SIG-M5 treated with dmso at 0.1 percent for 504 hours (cell line): ENCODE results near the gene FAM228B.

Source experiments
- DNase-seq: peaks from one replicate; lab custom pipeline; 2025; ENCODE audit not compliant: unreplicated experiment; lab: John Stamatoyannopoulos, UW

The FAM228B gene

DNA sequence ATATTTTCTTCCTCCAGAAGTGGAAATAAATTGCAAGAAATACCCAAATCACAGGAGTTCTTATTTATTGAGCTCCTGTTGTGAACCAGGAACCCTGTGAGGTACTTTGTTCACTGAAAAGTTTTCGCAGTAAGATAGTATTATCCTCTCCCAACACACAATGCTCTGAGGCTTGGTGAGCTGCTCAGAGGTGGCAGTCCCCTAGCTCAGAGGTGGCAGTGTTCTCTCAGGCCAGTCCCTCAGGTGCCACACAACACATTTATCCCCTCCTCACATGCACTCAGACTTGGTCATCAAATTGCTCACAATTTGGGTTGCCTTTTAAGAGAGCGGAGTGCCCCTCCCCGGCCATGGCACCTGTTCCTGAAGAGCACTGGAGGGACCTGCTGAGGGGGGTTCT is 77.5 kb downstream of the FAM228B start:
- DNase-seq: no peak

DNA sequence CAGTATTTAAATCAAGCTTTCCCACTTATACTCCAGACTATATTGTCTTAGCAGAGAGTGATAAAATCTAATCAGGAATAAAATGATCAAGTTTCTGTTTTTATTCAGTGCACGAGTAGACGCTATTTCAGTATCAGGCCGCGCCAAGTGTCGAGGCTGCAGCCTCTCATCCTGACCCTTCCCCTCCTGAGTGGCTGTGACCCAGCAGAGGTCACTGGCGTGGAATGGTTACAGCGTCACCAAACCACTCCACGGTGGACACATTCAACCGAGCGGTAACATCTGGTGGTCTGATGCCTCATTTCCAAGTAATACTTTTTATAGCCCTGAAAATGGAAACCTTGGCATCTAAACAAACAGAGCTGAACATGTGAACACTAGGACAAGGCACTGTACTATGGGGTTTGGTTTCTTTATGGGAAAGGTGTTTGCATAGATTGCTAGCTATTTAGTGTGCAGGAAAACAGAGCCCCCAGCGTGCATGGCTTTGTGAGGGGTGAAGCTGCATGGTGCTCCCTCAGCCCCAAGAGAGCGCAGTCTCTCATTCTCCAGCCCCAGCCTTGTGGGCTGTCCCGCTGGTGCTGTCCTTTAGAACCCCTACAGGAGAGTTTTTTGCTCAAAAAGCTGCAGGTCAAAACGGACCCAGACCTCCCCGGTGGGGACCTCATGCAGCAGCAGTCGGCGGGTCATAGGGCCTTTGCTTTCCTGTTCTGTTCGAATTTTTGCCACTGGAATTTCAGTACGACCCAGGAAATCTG is 79.9 kb downstream of the FAM228B start:
- DNase-seq: no peak

DNA sequence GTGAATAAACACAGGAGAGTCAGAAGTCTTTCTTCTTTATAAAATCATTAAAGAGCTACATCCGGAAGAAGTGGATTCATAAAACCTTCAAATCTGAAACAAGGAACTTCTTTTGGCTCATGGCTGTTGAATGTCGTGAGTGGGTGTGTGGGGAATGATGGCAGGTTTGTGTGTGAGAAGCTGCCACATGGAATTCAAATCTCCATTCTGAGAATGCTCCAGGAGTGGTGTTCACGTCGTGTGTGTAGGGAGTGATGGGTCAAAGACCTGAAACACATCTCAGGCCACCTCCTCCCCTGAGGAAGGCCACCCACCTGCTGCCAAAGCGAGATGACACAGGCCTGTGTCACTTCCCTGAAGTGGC is 80.5 kb downstream of the FAM228B start:
- no peak for DNase-seq

DNA sequence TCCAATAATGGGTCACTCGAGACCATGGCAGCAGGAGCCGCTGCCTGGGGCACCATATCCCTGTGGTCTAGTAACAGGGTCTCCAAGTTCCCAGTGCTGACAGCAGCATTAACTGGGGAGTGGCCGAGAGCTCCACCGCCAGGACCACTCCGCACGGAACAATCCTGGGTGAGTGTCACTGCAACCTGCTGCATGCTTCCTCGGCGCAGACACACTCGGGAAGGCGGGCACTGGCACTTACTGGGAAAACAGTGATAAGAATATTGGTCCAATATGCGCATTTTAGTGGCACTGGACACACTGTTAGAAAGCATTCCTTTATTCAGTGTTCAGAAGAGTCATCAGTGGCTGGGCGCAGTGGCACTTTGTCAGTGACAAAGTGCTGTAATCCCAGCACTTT is 81.2 kb downstream of the FAM228B start:
- DNase-seq: no peak

DNA sequence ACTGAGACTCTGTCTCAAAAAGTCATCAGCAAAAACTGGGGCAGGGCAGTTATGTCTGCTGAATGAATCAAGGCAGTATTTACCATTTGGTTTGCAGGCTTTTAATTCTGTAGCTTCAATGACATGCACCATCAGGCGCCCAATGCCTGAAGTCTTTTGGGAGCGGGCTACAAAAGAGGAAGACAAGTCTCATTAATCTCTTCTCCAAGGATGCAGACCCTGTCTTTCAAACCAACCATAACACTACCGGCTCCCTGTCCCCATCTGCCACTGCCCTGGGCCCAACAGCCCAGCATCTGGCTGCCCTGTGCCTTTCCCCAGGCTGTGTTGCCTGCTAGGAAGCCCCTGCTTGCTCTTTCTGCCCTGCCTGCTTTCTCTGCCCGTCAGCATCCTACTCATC is 81.9 kb downstream of the FAM228B start:
- DNase-seq: no peak

DNA sequence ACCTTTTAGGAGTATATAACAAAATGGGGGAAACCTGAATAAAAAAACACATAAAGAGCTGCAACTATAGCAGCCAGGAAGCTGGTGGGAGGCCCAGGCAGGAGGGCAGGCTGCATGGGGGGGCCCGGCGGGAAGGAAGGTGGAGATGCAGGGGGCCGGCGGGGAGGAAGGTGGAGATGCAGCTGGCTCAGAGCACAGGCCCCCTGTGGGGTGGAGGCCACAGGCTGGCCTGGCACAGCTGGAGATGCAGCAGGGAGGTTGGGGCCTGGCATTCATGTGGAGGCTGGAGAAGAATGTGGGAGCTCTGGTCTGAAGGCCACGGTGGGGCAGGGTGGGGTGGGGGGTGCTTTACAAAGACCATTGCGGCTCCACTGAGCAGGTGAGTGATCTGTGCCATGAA is 83.0 kb downstream of the FAM228B start:
- DNase-seq: no peak

DNA sequence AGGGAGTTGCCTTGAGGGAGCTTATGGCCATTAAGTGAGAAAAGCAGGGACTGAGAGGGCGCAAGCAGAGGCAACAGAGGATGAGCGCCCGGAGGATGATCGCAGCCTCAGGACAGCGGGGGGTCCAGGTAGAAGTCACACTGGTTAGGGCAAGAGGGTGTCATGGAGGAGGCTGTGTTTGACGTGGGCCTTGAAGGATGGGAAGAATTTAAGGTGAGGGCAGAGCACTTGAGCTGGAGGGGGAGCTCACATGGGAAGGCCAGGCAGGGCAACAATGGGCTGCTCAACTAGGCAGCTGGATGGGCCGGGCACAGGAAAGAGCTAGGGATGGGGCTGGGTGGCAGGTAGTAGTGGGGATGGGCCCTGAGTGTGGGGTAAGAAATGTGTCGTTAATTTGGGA is 83.4 kb downstream of the FAM228B start:
- DNase-seq: no peak

DNA sequence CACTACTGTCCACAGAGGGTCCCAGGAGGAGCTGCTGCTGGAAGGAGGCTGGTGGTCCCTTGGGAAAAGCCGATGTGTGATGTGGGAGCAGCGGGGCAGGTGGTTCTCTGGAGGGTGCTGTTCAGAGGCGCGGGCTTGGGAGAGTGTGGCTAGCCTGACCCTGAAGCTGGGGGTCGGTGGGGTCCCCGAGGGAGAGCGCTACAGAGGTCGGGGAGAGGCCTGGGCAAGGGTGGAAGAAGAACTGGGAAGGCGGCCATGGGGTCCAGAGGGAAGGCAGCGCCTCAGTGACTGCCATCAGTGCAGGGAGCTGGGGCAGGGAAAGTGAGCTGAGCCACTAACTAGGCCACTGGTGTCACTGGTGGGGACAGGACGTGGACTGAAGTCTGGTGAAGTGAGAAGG is 84.1 kb downstream of the FAM228B start:
- no peak for DNase-seq

DNA sequence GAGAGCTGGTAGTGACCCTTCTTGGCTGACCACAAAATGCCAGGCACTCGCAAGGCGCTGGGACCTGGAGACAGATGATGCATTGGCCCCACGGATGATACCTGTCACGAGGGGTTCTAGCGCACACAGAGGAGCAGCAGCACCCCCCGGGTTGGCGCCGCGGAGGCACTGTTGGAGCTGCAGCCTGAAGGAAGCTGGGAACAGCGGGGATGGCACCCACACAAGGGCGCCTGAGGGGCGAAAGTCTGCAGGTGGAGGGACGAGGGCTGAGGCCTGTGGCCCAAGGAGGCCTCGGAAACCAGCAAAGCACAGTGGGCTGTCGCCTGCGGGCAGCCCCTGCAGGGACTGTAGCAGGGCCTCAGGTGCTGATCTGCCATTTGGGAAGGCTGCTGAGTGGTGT is 85.2 kb downstream of the FAM228B start:
- no peak for DNase-seq

DNA sequence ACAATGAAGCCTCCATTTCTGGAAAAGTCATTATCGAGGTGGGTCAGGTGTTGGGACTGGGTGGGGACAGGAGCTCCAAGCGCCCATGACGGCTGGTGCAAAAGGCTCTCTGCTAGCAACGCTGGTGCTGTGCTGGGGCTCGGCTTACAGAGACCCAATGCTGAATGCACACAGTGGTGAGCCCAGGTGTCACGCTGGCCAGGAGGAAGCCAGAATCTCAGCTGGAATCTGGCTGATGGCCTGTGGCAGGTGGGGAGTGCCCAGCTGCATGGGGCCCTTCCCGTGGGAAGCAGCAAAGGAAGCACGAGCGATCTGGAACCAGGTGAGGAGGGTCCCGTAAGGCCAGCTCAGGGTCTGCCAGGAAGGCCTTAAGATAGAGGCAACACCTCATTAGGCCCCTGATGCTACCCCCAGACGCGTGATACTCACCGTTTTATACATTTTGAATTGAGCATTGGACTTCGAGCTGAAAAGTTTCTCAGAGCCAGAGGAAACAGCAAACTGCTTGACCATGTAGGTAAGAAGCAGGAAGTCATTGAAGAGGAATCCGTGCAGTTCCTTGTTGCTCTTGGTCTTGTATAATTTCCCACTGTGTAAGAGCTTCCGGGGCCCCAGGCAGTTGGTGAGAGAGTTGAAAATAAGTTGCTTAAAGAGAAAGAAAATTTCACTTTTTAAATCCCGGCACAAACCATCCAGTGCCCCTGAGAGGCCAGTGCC is 86.3 kb downstream of the FAM228B start:
- DNase-seq: no peak

DNA sequence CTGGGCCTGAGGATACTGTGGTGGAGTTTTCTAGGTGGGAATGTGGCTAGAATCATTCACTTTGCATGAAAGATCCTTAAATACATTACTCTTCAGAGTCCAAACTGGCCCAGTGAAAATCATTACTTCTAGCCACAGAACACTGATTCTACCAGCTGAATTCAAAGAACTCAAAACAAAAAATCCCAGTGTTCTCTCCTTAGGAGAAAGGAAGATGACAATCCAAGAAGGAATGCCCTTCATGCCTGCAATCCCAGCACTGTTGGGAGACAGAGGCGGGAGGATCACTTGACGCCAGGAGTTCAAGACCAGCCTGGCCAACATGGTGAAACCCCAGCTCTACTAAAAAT is 86.8 kb downstream of the FAM228B start:
- DNase-seq: no peak

DNA sequence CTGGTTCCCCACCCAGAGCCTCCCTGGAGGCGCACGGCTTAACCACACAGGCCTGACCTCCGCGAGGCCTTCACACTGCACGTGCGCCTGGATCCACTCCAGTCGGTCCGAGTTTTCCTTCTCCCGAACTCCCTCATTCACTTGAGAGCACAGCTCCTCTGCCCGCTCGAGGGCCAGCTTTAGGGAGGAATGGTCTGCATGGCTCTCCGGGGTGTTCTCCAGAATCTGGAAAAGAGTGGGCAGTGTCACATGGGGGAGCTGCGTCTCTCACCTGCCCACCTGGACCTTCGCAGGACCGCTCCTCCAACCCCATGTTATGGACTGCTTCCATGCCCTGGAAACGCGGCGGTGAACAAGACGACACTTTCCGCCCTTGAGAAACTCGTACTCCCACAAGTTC is 87.5 kb downstream of the FAM228B start:
- DNase-seq: no peak

DNA sequence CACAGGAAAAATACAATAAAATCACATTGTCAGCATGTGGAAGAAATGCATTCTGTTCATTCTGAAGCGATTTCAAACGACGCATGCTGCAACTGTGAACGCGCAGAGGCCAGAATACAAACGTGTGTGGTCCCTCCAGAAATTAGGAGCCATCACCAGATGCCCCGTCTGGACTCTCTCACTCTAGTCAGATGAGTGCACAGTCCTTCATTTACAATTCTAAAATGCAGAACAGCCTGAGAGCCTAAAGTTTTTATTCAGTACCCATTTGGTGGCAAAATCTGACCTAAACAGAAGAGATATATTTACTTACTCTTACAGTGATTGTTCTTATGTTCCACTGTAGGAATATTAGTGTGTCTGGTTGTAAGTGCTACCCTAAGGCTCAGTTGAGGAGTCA is 88.1 kb downstream of the FAM228B start:
- DNase-seq: no peak

DNA sequence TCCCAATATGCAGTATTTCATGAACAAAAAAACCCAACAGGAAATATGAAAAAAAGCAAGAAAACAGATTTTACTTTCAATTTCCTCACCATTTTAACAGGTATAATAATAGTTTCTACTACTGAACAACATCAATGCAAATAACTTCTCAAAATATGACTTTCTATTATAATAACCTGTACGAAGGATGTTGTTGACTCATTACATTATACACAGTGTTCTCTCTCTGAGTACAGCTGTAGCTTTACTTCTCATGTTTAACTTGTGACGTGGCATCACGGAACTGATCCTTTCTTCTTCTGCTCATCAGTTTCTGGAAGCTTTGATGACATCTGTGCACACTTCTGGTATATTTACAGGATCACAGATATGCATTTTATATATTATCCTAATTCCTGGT is 91.6 kb downstream of the FAM228B start:
- no peak for DNase-seq
